SK-N-SH treated with all-trans-retinoic acid at 6 μM for 48 hours (cell line): Measurements from ENCODE around the gene ZNF334.

Source experiments
- ATAC-seq: fragments of 200-7000 bp; cut with Tn5 transposase; 3 replicates; pipeline ENCODE4 v1.9.1; 2020; ENCODE audit warnings: mild to moderate bottlenecking, moderate library complexity
- ARNTL ChIP-seq: fragments of 450-650 bp; formaldehyde crosslinking; IDR thresholded peaks from 2 replicates; pipeline ENCODE4 v1.5.0; 2020; ENCODE audit warnings: low read depth, mild to moderate bottlenecking, moderate library complexity, borderline replicate concordance
- BACH2 ChIP-seq: fragments of 250-450 bp; sonication (Bioruptor Pico); IDR thresholded peaks from 2 replicates; pipeline ENCODE4 v1.9.0; 2021; ENCODE audit warnings: mild to moderate bottlenecking, borderline replicate concordance
- CSDC2 ChIP-seq: fragments of 250-450 bp; sonication (Bioruptor Pico); IDR thresholded peaks from 2 replicates; pipeline ENCODE4 v1.5.0; 2020; ENCODE audit warnings: mild to moderate bottlenecking, moderate library complexity
- CSRNP3 ChIP-seq: fragments of 250-450 bp; sonication (Bioruptor Pico); IDR thresholded peaks from 2 replicates; pipeline ENCODE4 v1.5.1; 2021; ENCODE audit warnings: mild to moderate bottlenecking, moderate library complexity
- ESRRG ChIP-seq: fragments of 250-450 bp; sonication (Bioruptor Pico); IDR thresholded peaks from 2 replicates; pipeline ENCODE4 v1.6.1; 2021; ENCODE audit warnings: mild to moderate bottlenecking
- GLIS3 ChIP-seq: fragments of 250-450 bp; sonication (Bioruptor Pico); IDR thresholded peaks from 2 replicates; pipeline ENCODE4 v1.5.0; 2020; ENCODE audit warnings: mild to moderate bottlenecking, moderate library complexity
- ISL1 ChIP-seq: fragments of 250-450 bp; sonication (Bioruptor Pico); IDR thresholded peaks from 2 replicates; pipeline ENCODE4 v2.1.2; 2022; ENCODE audit warnings: mild to moderate bottlenecking, moderate library complexity
- PATZ1 ChIP-seq: fragments of 250-450 bp; sonication (Bioruptor Pico); IDR thresholded peaks from 2 replicates; pipeline ENCODE4 v1.8.0; 2020; ENCODE audit warnings: mild to moderate bottlenecking, moderate library complexity, borderline replicate concordance
- PPARA ChIP-seq: fragments of 250-450 bp; sonication (Bioruptor Pico); IDR thresholded peaks from 2 replicates; pipeline ENCODE4 v1.5.0; 2020; ENCODE audit warnings: mild to moderate bottlenecking, borderline replicate concordance
- SNAI2 ChIP-seq: fragments of 250-450 bp; sonication (Bioruptor Pico); IDR thresholded peaks from 2 replicates; pipeline ENCODE4 v1.5.0; 2020; ENCODE audit warnings: mild to moderate bottlenecking, moderate library complexity
- TCF4 ChIP-seq: fragments of 250-450 bp; sonication (Bioruptor Pico); IDR thresholded peaks from 2 replicates; pipeline ENCODE4 v1.8.0; 2021; ENCODE audit warnings: mild to moderate bottlenecking, moderate library complexity, borderline replicate concordance
- TOX ChIP-seq: fragments of 250-450 bp; sonication (Bioruptor Pico); IDR thresholded peaks from 2 replicates; pipeline ENCODE4 v1.8.0; 2021; ENCODE audit warnings: mild to moderate bottlenecking, moderate library complexity, borderline replicate concordance
- ZC3H10 ChIP-seq: fragments of 250-450 bp; sonication (Bioruptor Pico); IDR thresholded peaks from 2 replicates; pipeline ENCODE4 v1.5.1; 2021; ENCODE audit warnings: mild to moderate bottlenecking, moderate library complexity
- ZFP3 ChIP-seq: fragments of 250-450 bp; sonication (Bioruptor Pico); IDR thresholded peaks from 2 replicates; pipeline ENCODE4 v1.5.0; 2020; ENCODE audit warnings: mild to moderate bottlenecking, moderate library complexity
- ZFP30 ChIP-seq: fragments of 450-650 bp; formaldehyde crosslinking; IDR thresholded peaks from 2 replicates; pipeline ENCODE4 v1.5.0; 2022; ENCODE audit warnings: mild to moderate bottlenecking, moderate library complexity
- ZNF565 ChIP-seq: fragments of 450-650 bp; formaldehyde crosslinking; conservative IDR thresholded peaks from 2 replicates; pipeline ENCODE4 v1.5.0; 2020; ENCODE audit warnings: low read depth, mild to moderate bottlenecking, moderate library complexity
- ZNF70 ChIP-seq: fragments of 450-650 bp; formaldehyde crosslinking; IDR thresholded peaks from 2 replicates; pipeline ENCODE4 v1.5.0; 2020; ENCODE audit warnings: mild to moderate bottlenecking, moderate library complexity
- ZNF8 ChIP-seq: fragments of 450-650 bp; formaldehyde crosslinking; IDR thresholded peaks from 2 replicates; pipeline ENCODE4 v1.5.0; 2020; ENCODE audit warnings: mild to moderate bottlenecking, moderate library complexity
- TF ChIP-seq, protein P1 (sequence below): fragments of 250-450 bp; sonication (Bioruptor Pico); IDR thresholded peaks from 2 replicates; pipeline ENCODE4 v1.8.0; 2021; ENCODE audit warnings: low read depth, mild to moderate bottlenecking, moderate library complexity, borderline replicate concordance
- TF ChIP-seq, protein P2 (sequence below): fragments of 250-450 bp; sonication (Bioruptor Pico); IDR thresholded peaks from 2 replicates; pipeline ENCODE4 v1.5.0; 2020; ENCODE audit warnings: mild to moderate bottlenecking, moderate library complexity
- TF ChIP-seq, protein P3 (sequence below): fragments of 250-450 bp; sonication (Bioruptor Pico); IDR thresholded peaks from 2 replicates; pipeline ENCODE4 v1.5.1; 2020; ENCODE audit warnings: low read depth, mild to moderate bottlenecking, moderate library complexity

ZNF334 gene

GRCh38 chr20:46530640-46531039 lies 17.3 kb upstream of the ZNF334 start:
- ATAC-seq, result no peak
- TF ChIP-seq ZNF70 (CRISPR knock-in tag) (no peak), ZFP3 (CRISPR knock-in tag) (no peak), ZNF8 (no peak), ZFP30 (CRISPR knock-in tag) (no peak), ARNTL (CRISPR knock-in tag) (no peak), TCF4 (CRISPR knock-in tag) (no peak), GLIS3 (CRISPR knock-in tag) (no peak), TOX (CRISPR knock-in tag) (no peak), BACH2 (no peak), PATZ1 (CRISPR knock-in tag) (no peak), ZNF565 (CRISPR knock-in tag) (no peak)
- TF ChIP-seq, protein P1, sequence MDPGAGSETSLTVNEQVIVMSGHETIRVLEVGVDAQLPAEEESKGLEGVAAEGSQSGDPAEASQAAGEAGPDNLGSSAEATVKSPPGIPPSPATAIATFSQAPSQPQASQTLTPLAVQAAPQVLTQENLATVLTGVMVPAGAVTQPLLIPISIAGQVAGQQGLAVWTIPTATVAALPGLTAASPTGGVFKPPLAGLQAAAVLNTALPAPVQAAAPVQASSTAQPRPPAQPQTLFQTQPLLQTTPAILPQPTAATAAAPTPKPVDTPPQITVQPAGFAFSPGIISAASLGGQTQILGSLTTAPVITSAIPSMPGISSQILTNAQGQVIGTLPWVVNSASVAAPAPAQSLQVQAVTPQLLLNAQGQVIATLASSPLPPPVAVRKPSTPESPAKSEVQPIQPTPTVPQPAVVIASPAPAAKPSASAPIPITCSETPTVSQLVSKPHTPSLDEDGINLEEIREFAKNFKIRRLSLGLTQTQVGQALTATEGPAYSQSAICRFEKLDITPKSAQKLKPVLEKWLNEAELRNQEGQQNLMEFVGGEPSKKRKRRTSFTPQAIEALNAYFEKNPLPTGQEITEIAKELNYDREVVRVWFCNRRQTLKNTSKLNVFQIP (CRISPR knock-in tag), result no peak
- TF ChIP-seq, protein P2, sequence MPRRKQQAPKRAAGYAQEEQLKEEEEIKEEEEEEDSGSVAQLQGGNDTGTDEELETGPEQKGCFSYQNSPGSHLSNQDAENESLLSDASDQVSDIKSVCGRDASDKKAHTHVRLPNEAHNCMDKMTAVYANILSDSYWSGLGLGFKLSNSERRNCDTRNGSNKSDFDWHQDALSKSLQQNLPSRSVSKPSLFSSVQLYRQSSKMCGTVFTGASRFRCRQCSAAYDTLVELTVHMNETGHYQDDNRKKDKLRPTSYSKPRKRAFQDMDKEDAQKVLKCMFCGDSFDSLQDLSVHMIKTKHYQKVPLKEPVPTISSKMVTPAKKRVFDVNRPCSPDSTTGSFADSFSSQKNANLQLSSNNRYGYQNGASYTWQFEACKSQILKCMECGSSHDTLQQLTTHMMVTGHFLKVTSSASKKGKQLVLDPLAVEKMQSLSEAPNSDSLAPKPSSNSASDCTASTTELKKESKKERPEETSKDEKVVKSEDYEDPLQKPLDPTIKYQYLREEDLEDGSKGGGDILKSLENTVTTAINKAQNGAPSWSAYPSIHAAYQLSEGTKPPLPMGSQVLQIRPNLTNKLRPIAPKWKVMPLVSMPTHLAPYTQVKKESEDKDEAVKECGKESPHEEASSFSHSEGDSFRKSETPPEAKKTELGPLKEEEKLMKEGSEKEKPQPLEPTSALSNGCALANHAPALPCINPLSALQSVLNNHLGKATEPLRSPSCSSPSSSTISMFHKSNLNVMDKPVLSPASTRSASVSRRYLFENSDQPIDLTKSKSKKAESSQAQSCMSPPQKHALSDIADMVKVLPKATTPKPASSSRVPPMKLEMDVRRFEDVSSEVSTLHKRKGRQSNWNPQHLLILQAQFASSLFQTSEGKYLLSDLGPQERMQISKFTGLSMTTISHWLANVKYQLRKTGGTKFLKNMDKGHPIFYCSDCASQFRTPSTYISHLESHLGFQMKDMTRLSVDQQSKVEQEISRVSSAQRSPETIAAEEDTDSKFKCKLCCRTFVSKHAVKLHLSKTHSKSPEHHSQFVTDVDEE (CRISPR knock-in tag), result no peak
- TF ChIP-seq, protein P3, sequence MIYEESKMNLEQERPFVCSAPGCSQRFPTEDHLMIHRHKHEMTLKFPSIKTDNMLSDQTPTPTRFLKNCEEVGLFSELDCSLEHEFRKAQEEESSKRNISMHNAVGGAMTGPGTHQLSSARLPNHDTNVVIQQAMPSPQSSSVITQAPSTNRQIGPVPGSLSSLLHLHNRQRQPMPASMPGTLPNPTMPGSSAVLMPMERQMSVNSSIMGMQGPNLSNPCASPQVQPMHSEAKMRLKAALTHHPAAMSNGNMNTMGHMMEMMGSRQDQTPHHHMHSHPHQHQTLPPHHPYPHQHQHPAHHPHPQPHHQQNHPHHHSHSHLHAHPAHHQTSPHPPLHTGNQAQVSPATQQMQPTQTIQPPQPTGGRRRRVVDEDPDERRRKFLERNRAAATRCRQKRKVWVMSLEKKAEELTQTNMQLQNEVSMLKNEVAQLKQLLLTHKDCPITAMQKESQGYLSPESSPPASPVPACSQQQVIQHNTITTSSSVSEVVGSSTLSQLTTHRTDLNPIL, result no peak

GRCh38 chr20:46523696-46524328 lies 10.5 kb upstream of the ZNF334 start:
- ATAC-seq, result no peak
- TF ChIP-seq, protein P2 (CRISPR knock-in tag), result no peak
- no peak for TF ChIP-seq TCF4 (CRISPR knock-in tag)
- TF ChIP-seq, protein P3, result no peak
- TF ChIP-seq SNAI2 (CRISPR knock-in tag), result no peak
- no peak for TF ChIP-seq ZC3H10
- no peak for TF ChIP-seq PPARA (CRISPR knock-in tag)
- TF ChIP-seq ZNF8, result no peak
- no peak for TF ChIP-seq ISL1 (CRISPR knock-in tag)
- no peak for TF ChIP-seq ZFP3 (CRISPR knock-in tag)
- no peak for TF ChIP-seq CSDC2
- TF ChIP-seq TOX (CRISPR knock-in tag), result no peak
- TF ChIP-seq CSRNP3, result no peak
- no peak for TF ChIP-seq ESRRG
- TF ChIP-seq, protein P1 (CRISPR knock-in tag), result no peak
- TF ChIP-seq ZNF565 (CRISPR knock-in tag), result no peak
- TF ChIP-seq BACH2, result no peak
- TF ChIP-seq, all 23 proteins: peak for 0
